ENCODE measurements around the gene IFT20.
"Not testable (repeated sequence)": the region's sequence is repeated elsewhere in the genome, so short reads cannot be mapped to it uniquely, and the experiment has no call there.

Gene IFT20

GRCh38 chr17:28364665-28365363 is 29.5 kb upstream of the IFT20 start, which contains the start of gene SEBOX:
Gene SEBOX, minus strand, starts transcription at chr17:28365199. Its CDS starts 48 bp downstream, at chr17:28365151.
- DNase-seq (ENCODE audit: low spot score), result peak; percentile 22

- no peak for DNase-seq (ENCODE audit: low spot score)
Observed at GRCh38 chr17:28363776-28364650, 28.7 kb upstream of the IFT20 start.

GRCh38 chr17:28363186-28363585 is 27.9 kb upstream of the IFT20 start:
- DNase-seq (ENCODE audit: low spot score), result peak; percentile 77

- no peak for DNase-seq (ENCODE audit: low spot score)
Observed at GRCh38 chr17:28357901-28358197, 22.6 kb upstream of the IFT20 start.

GRCh38 chr17:28357061-28357900 is 22.0 kb upstream of the IFT20 start, which contains the start of gene POLDIP2:
Gene POLDIP2, minus strand, starts transcription at chr17:28357527. Its CDS starts 79 bp downstream, at chr17:28357448.
- peak; percentile 100 for DNase-seq (ENCODE audit: low spot score)

- no peak for DNase-seq (ENCODE audit: low spot score)
Observed at GRCh38 chr17:28350271-28350670, 15.0 kb upstream of the IFT20 start.

- DNase-seq (ENCODE audit: low spot score), result no peak
Observed at GRCh38 chr17:28348979-28349378, 13.7 kb upstream of the IFT20 start.

- DNase-seq (ENCODE audit: low spot score), result no peak
Observed at GRCh38 chr17:28347261-28347891, 12.1 kb upstream of the IFT20 start.

GRCh38 chr17:28346746-28347246 is 11.5 kb upstream of the IFT20 start:
- peak; percentile 57 for DNase-seq (ENCODE audit: low spot score)

GRCh38 chr17:28346199-28346580 is 10.9 kb upstream of the IFT20 start:
- DNase-seq (ENCODE audit: low spot score), result no peak

- peak; percentile 34 for DNase-seq (ENCODE audit: low spot score)
Observed at GRCh38 chr17:28345419-28346198, 10.3 kb upstream of the IFT20 start.

- no peak for DNase-seq (ENCODE audit: low spot score)
Observed at GRCh38 chr17:28344435-28344901, 9.2 kb upstream of the IFT20 start.

- DNase-seq (ENCODE audit: low spot score), result no peak
Observed at GRCh38 chr17:28344011-28344410, 8.7 kb upstream of the IFT20 start.

- no peak for DNase-seq (ENCODE audit: low spot score)
Observed at GRCh38 chr17:28343491-28343932, 8.2 kb upstream of the IFT20 start.

GRCh38 chr17:28342313-28342712 is 7.0 kb upstream of the IFT20 start:
- DNase-seq (ENCODE audit: low spot score), result peak; percentile 32

GRCh38 chr17:28341516-28341915 is 6.2 kb upstream of the IFT20 start:
- DNase-seq (ENCODE audit: low spot score), result no peak

GRCh38 chr17:28340374-28340773 is 5.1 kb upstream of the IFT20 start:
- no peak for DNase-seq (ENCODE audit: low spot score)

- DNase-seq (ENCODE audit: low spot score), result no peak
Observed at GRCh38 chr17:28339431-28339830, 4.2 kb upstream of the IFT20 start.

- DNase-seq (ENCODE audit: low spot score), result not testable (repeated sequence)
Observed at GRCh38 chr17:28338769-28339212, 3.5 kb upstream of the IFT20 start.

- DNase-seq (ENCODE audit: low spot score), result no peak
Observed at GRCh38 chr17:28338056-28338768, 2.9 kb upstream of the IFT20 start.
